Urinary bladder (tissue), 4 donors: ENCODE results near the gene PRRG1. TPM values are rescaled to one million over a fixed set of nuclear protein-coding genes. Genes with fewer than 3 reads are reported as not detected.
A peak's percentile ranks its signal among the peaks of the same experiment; 100 is the strongest.

Source experiments
- DNase-seq: peaks from one replicate; pipeline ENCODE4 v3.0.0-alpha.2; 2015; ENCODE audit errors: extremely low spot score
- H3K27ac ChIP-seq: one replicate; pipeline ENCODE4 v1.5.1; 2013; ENCODE audit warnings: low read depth, mild to moderate bottlenecking, moderate library complexity
- H3K36me3 ChIP-seq: one replicate; pipeline ENCODE4 v1.6.1; 2013; ENCODE audit warnings: mild to moderate bottlenecking, moderate library complexity; ENCODE audit not compliant: insufficient read depth
- H3K4me1 ChIP-seq: one replicate; pipeline ENCODE4 v1.6.1; 2013; ENCODE audit warnings: mild to moderate bottlenecking, moderate library complexity; ENCODE audit not compliant: insufficient read depth
- H3K4me3 ChIP-seq: one replicate; pipeline ENCODE4 v1.5.1; 2013; ENCODE audit warnings: low read depth, low read length
- WGBS: extraction: QIAGEN DNeasy Blood & Tissue Kit; methylation state at CpG from one replicate; pipeline ENCODE4 v1.1.7; 2013; 5-methylcytosine and 5-hydroxymethylcytosine counted together
- polyA plus RNA-seq: library from polyadenylated mRNA; stranded (reverse); fragments of 200-250 nt; gene quantifications from one replicate; pipeline ENCODE4 v1.2.3, GENCODE V29; 2013
- total RNA-seq: library from RNA; depleted of rRNA; stranded (reverse); fragments of >200 nt; gene quantifications from one replicate; pipeline ENCODE4 v1.2.3, GENCODE V29; 2014
- donor health status: healthy with polysubstance abuse.
- donor health status: healthy.

The PRRG1 gene
- total and polyA plus RNA-seq, 2 donors, result 6.9 to 15.6 TPM

GRCh38 chrX:37350034-37350365 lies 836 bp downstream of the PRRG1 start:
- no peak for DNase-seq
- Histone ChIP-seq H3K36me3 (no peaks in the 10 kb centered on the region), H3K4me3 (peak overlapping the region; percentile 65), H3K4me1 (no peaks in the 10 kb centered on the region), H3K27ac (no peak overlapping the region)
- 3% methylated on average over 8 of the region's 8 CpGs for WGBS

DNA sequence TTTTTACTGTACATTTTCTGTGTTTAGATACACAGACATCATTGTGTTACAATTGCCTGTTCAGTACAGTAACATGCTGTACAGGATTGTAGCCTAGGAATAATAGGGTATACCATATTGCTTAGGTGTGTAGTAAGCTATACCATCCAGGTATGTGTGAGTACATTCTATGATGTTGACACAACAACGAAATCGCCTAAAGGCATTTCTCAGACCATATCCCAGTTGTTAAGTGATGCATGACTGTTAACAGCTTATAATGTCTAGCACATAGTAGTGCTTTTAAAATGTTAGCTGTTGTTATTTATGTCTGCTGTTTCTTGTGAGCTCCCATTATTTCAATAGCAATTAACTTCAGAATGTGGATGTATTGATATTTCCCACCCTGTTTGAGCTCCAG lies 4.5 kb downstream of the PRRG1 start:
- no peak overlapping the region for H3K27ac ChIP-seq
- no peaks in the 10 kb centered on the region for H3K4me1 ChIP-seq
- no peak for DNase-seq
- H3K36me3 ChIP-seq, result no peaks in the 10 kb centered on the region
- no peak overlapping the region for H3K4me3 ChIP-seq
- 99% methylated on average over 2 of the region's 2 CpGs for WGBS

- no peak for DNase-seq
- no peaks in the 10 kb centered on the region for H3K4me1 ChIP-seq
- WGBS, result 94% methylated on average over 3 of the region's 3 CpGs
- H3K27ac ChIP-seq, result no peak overlapping the region
- no peaks in the 10 kb centered on the region for H3K36me3 ChIP-seq
- no peak overlapping the region for H3K4me3 ChIP-seq
Measured at GRCh38 chrX:37357436-37357835, 8.3 kb downstream of the PRRG1 start.

GRCh38 chrX:37361596-37361995 lies 12.4 kb downstream of the PRRG1 start:
- Histone ChIP-seq H3K27ac (no peak overlapping the region), H3K4me1 (no peaks in the 10 kb centered on the region), H3K36me3 (no peaks in the 10 kb centered on the region), H3K4me3 (no peak overlapping the region)
- WGBS, result 65% methylated on average over 2 of the region's 2 CpGs
- no peak for DNase-seq

DNA sequence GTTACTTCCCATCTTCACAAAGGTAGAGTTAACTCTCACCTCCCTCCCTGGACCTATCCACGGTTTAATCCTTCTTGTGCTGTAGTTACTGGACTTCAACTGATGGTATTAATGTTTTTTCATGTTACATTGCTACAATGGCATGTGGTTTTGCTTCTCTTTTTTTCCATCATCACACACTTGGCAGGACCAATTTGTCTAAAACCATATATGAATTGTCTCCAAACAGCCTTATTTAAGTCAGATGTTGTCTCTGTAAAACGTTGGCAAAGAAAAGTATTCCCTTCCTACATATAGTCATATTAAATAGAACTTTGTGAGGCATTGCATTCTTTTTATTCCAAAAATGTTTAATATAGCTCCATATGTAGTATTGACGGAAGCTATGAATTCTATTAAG lies 15.5 kb downstream of the PRRG1 start:
- no peaks in the 10 kb centered on the region for H3K4me1 ChIP-seq
- H3K27ac ChIP-seq, result no peak overlapping the region
- 77% methylated on average over 3 of the region's 3 CpGs for WGBS
- DNase-seq, result no peak
- no peak overlapping the region for H3K4me3 ChIP-seq
- no peaks in the 10 kb centered on the region for H3K36me3 ChIP-seq

GRCh38 chrX:37367946-37368345 lies 18.8 kb downstream of the PRRG1 start:
- H3K27ac ChIP-seq, result no peak overlapping the region
- H3K4me1 ChIP-seq, result no peaks in the 10 kb centered on the region
- WGBS, result 95% methylated on average over 2 of the region's 2 CpGs
- no peaks in the 10 kb centered on the region for H3K36me3 ChIP-seq
- no peak for DNase-seq
- H3K4me3 ChIP-seq, result no peak overlapping the region

DNA sequence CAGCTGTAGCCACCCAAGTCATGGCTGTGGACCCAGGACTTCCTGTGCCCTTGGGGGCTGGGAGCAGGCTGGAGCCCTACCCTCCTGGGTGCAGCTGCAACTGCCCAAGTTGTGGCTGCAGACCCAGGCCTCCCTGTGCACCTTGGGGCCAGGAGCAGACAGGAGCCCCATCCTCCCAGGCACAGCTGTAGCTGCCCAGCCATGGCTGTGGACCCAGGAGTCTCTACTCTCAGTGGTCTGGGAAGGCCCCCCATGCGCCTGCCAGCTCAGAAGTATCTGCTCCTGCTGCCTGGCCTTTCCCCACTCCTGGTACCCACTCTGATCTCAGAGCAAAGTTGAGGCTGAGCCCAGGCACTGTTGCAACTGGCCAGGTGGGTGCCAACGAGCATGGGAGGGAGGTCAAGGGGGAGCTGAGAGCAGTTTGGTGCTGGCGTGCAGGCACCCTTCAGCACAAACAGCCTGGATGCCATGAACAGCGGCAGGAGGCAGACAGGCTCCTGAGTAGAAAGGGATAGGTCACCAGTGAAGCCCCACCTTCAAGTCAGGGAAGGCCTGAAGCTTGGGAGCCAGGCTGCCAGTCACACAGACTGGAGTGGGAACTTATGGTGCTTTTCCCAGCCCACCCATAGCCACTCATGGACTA lies 21.5 kb downstream of the PRRG1 start:
- 95% methylated on average over 4 of the region's 4 CpGs for WGBS
- DNase-seq, result no peak
- Histone ChIP-seq H3K36me3 (no peaks in the 10 kb centered on the region), H3K4me1 (no peaks in the 10 kb centered on the region), H3K4me3 (no peak overlapping the region), H3K27ac (no peak overlapping the region)

DNA sequence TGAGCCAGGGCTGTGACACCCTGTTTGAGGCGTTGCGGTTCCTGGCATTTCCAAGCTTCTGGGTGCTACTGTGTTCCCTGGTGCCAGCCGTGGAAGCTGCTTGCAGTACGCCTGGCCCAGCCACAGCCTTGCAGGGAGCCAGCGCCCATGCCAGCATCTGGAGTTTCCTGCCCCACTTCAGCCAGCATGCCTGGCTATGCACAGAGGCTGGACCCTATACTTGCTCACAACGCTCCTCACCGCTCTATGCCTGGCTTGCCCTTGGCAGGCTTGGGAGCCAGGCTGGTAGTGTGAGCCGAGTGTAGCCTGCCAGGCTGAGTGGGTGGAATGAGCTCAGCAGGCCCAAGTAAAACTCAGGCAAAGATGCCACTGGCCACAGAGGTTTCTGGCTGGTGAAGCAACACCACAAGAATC lies 22.4 kb downstream of the PRRG1 start:
- H3K4me1 ChIP-seq, result no peaks in the 10 kb centered on the region
- H3K27ac ChIP-seq, result no peak overlapping the region
- no peak overlapping the region for H3K4me3 ChIP-seq
- no peaks in the 10 kb centered on the region for H3K36me3 ChIP-seq
- no peak for DNase-seq
- WGBS, result 97% methylated on average over 8 of the region's 8 CpGs

DNA sequence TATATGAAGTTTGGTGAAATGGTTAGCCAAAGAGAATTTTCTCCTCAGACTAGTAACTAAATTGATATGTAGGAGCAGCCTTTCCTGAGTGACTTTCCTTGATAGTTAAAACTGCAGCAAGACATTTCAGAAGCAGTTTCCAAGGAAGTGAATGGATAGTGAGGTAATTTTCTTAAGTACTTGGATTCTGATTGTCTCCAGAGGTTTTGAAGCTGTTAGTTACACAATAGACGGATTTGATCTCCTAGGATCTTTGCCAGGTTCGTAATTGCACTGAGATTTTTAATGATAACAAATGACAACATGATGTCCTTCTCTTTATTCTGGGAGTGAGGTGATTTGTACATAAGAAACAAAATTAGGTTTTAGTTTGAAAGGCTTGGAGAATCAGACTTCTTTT lies 29.2 kb downstream of the PRRG1 start:
- Histone ChIP-seq H3K4me3 (no peak overlapping the region), H3K27ac (no peak overlapping the region), H3K4me1 (no peaks in the 10 kb centered on the region), H3K36me3 (no peaks in the 10 kb centered on the region)
- no peak for DNase-seq
- 40% methylated on average over 2 of the region's 2 CpGs for WGBS

DNA sequence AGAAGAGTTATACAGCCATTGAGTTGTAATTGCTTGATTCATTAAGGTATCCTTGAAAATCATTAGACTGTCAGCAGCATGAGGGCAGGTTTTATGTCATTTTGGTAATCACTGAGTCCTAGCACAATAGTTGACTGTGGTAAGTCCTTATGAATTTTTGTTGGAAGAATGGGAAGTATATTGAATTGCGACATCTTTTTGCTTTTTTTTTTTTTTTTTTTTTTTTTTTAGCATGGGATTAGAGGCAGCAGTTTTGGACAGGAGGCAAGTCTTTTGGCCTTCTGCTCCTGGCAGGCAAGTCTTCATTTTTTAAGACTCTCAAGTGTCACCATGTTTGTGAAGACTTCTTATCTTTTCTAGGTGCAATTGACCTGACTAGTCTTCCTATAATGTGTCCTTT lies 29.7 kb downstream of the PRRG1 start:
- H3K4me3 ChIP-seq, result no peak overlapping the region
- no peaks in the 10 kb centered on the region for H3K4me1 ChIP-seq
- DNase-seq, result no peak
- 78% methylated on average over 1 of the region's 1 CpG for WGBS
- no peaks in the 10 kb centered on the region for H3K36me3 ChIP-seq
- no peak overlapping the region for H3K27ac ChIP-seq

GRCh38 chrX:37380256-37380655 lies 31.1 kb downstream of the PRRG1 start:
- Histone ChIP-seq H3K4me3 (no peak overlapping the region), H3K36me3 (no peaks in the 10 kb centered on the region), H3K4me1 (no peaks in the 10 kb centered on the region), H3K27ac (no peak overlapping the region)
- no peak for DNase-seq

DNA sequence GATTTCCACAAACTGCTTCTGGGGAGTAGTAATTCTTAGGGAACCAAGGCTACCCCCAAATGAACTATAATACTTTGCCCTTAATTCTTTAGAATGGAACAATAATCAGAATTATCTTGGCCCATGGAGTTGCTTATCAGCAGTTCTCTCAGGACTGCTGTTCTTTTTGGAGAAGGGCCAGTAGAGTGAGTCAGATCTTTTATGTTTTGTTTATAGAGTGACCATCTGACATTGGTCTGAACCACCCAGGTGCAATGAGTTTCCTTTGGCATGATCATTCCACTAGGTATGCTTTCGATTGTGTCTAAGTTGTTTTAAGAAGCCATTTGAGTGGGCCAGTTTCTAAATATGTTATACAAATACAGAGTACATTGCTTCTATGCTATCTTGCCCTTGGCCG lies 31.8 kb downstream of the PRRG1 start:
- WGBS, result 42% methylated on average over 2 of the region's 2 CpGs
- no peaks in the 10 kb centered on the region for H3K36me3 ChIP-seq
- H3K4me1 ChIP-seq, result no peaks in the 10 kb centered on the region
- DNase-seq, result no peak
- H3K4me3 ChIP-seq, result no peak overlapping the region
- no peak overlapping the region for H3K27ac ChIP-seq

DNA sequence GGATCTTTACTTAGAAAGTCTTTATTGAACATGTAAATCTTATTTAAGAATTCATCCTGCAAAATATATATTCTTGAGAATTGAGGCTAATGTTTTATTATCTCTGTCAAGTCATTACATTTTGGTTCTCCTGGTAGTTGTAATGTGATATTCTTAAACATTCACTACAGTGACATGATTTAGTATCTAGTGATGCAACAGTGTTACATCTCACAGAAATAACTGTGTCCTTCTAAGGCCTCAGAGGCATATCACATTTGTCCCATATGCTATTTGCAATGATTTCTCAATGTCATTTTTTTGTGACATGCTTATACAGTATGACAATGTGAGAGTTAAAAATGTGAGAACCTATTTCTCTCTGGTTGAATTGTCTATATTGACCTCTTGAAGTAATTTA lies 34.1 kb downstream of the PRRG1 start:
- DNase-seq, result no peak
- Histone ChIP-seq H3K4me3 (no peak overlapping the region), H3K4me1 (no peaks in the 10 kb centered on the region), H3K27ac (no peak overlapping the region), H3K36me3 (no peaks in the 10 kb centered on the region)

GRCh38 chrX:37388413-37388812 lies 39.2 kb downstream of the PRRG1 start:
- H3K4me3 ChIP-seq, result no peak overlapping the region
- no peaks in the 10 kb centered on the region for H3K36me3 ChIP-seq
- no peak for DNase-seq
- H3K4me1 ChIP-seq, result no peaks in the 10 kb centered on the region
- H3K27ac ChIP-seq, result no peak overlapping the region
- 96% methylated on average over 4 of the region's 4 CpGs for WGBS

GRCh38 chrX:37405956-37406355 lies 56.8 kb downstream of the PRRG1 start:
- no peak for DNase-seq
- no peak overlapping the region for H3K27ac ChIP-seq
- H3K4me3 ChIP-seq, result no peak overlapping the region
- 31% methylated on average over 1 of the region's 1 CpG for WGBS
- H3K4me1 ChIP-seq, result no peaks in the 10 kb centered on the region
- no peaks in the 10 kb centered on the region for H3K36me3 ChIP-seq
